ENCODE results near the gene PTPRJ. TPM values are rescaled to one million over a fixed set of nuclear protein-coding genes. Genes with fewer than 3 reads are reported as not detected.

PTPRJ gene
- total and polyA plus RNA-seq, 2 donors (not counting 3 experiments of a cell fraction or from before 2014, with no cell fraction given): 3.1 to 7.7 TPM

GRCh38 chr11:48098024-48098423, 117.7 kb downstream of the PTPRJ start:
- no peak for TF ChIP-seq POLR2AphosphoS5 (IDR thresholded peaks at IDR 0.05; ENCODE audit: insufficient read depth, low read depth, low read length)
- no peak for TF ChIP-seq FOS (IDR thresholded peaks at IDR 0.05; ENCODE audit: borderline replicate concordance, insufficient read depth, low read length)
- TF ChIP-seq POLR2A (IDR thresholded peaks at IDR 0.05; ENCODE audit: low read depth, low read length): no peak
- no peak for TF ChIP-seq CTCF (IDR thresholded peaks at IDR 0.05; ENCODE audit: extremely low read depth in 1 of 2, insufficient read depth in 1 of 2, low read depth in 1 of 2, low read length in 2 of 2)
- TF ChIP-seq JUN (IDR thresholded peaks at IDR 0.05; ENCODE audit: borderline replicate concordance, insufficient read depth, insufficient read length, low read depth): no peak
- TF ChIP-seq, protein P1, sequence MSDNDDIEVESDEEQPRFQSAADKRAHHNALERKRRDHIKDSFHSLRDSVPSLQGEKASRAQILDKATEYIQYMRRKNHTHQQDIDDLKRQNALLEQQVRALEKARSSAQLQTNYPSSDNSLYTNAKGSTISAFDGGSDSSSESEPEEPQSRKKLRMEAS (IDR thresholded peaks at IDR 0.05; ENCODE audit: insufficient read depth, insufficient read length): no peak
- no peak for TF ChIP-seq GATA2 (IDR thresholded peaks at IDR 0.05; ENCODE audit: insufficient read depth, insufficient read length, low read depth, low read length)
- TF ChIP-seq EZH2 (IDR thresholded peaks at IDR 0.05; ENCODE audit: borderline replicate concordance, low read depth, low read length, severe bottlenecking): no peak
- TF ChIP-seq MYC (IDR thresholded peaks at IDR 0.05; ENCODE audit: low read depth, low read length): no peak
- no peak overlapping the region for H3K4me3 ChIP-seq (replicated peaks in 1 of 3; ENCODE audit: insufficient read depth in 1 of 3, low read depth in 1 of 3, low read length in 3 of 3)
- no peak overlapping the region for H3K4me2 ChIP-seq (ENCODE audit: insufficient read depth, low read length)
- no TSS peak for BruUV-seq (replicated peaks)
- dilution Hi-C loops (cut with MboI; ENCODE audit: extremely low pct_ligation_motif_present, low sequenced_read_pairs) (no loop called here), intact Hi-C loops (cut with micrococcal nuclease) (no loop called here)
- no peak overlapping the region for H3K9ac ChIP-seq (replicated peaks; ENCODE audit: extremely low read depth, insufficient read depth, low read length)
- POLR2A ChIA-PET: no interaction called here
- no peaks in the 10 kb centered on the region for H3K4me1 ChIP-seq (ENCODE audit: control insufficient read depth, extremely low read depth, insufficient read depth, low read length)
- no peaks in the 10 kb centered on the region for H4K20me1 ChIP-seq (replicated peaks; ENCODE audit: control insufficient read depth, extremely low read depth, insufficient read depth, low read length)
- FAIRE-seq (no peak), DNase-seq (ENCODE audit: low read depth, low spot score) (no peak)
- H3K27ac ChIP-seq (ENCODE audit: insufficient read depth, low read depth, low read length): no peak overlapping the region
- H3K79me2 ChIP-seq (ENCODE audit: control insufficient read depth, insufficient read depth, low read length): no peaks in the 10 kb centered on the region
- no peaks in the 10 kb centered on the region for H3K36me3 ChIP-seq (ENCODE audit: control insufficient read depth in 2 of 2, extremely low read depth in 1 of 2, insufficient read depth in 2 of 2, low read length in 2 of 2)
- H3K9me1 ChIP-seq (replicated peaks; ENCODE audit: control insufficient read depth, extremely low read depth, insufficient read depth, low read length): no peaks in the 10 kb centered on the region
- CTCF ChIA-PET: interaction anchor here (5.9 kb wide), 1 partner anchor 10 kb away, joined by 46 read pairs; no protein-coding TSS in a partner anchor
- H3K9me3 ChIP-seq (replicated peaks; ENCODE audit: control insufficient read depth, insufficient read depth, low read length): no peaks in the 10 kb centered on the region
- H3K27me3 ChIP-seq (ENCODE audit: control insufficient read depth in 2 of 2, insufficient read depth in 2 of 2, low read length in 2 of 2): no peaks in the 10 kb centered on the region
- no peak overlapping the region for H2AFZ ChIP-seq (ENCODE audit: low read depth, low read length)

Measured in endothelial cell of umbilical vein (primary cell).